Stimulated activated effector memory CD8-positive, alpha-beta T cell treated with anti-CD3 and anti-CD28 coated beads, Interleukin-12 subunit alpha, Interleukin-12 subunit beta, amount 100 ng/mL, for 72 hours (primary cell): ENCODE results near the gene MCCD1.
"Not testable (repeated sequence)": the region's sequence is repeated elsewhere in the genome, so short reads cannot be mapped to it uniquely, and the experiment has no call there.

Source experiments
- ATAC-seq: fragments of 150-1000 bp; cut with Tn5 transposase; 2 replicates; pipeline ENCODE4 v1.10.0; 2021
- DNase-seq, 2 donors: peaks; one replicate each; pipeline ENCODE4 v3.0.0; 2021 to 2022; ENCODE audit warnings: low spot score in 2 of 2
- H3K27ac Mint-ChIP-seq: one replicate; pipeline ENCODE4 v1.8.0; 2022; ENCODE audit warnings: mild to moderate bottlenecking, mixed read lengths
- H3K36me3 Mint-ChIP-seq: one replicate; pipeline ENCODE4 v1.8.0; 2022; ENCODE audit warnings: mild to moderate bottlenecking, mixed read lengths
- H3K4me1 Mint-ChIP-seq: one replicate; pipeline ENCODE4 v1.8.0; 2022; ENCODE audit warnings: mixed read lengths
- H3K4me3 Mint-ChIP-seq: one replicate; pipeline ENCODE4 v1.8.0; 2022; ENCODE audit warnings: mild to moderate bottlenecking, mixed read lengths
- H3K9me3 Mint-ChIP-seq: one replicate; pipeline ENCODE4 v1.8.0; 2022; ENCODE audit warnings: mixed read lengths

Gene MCCD1

DNA sequence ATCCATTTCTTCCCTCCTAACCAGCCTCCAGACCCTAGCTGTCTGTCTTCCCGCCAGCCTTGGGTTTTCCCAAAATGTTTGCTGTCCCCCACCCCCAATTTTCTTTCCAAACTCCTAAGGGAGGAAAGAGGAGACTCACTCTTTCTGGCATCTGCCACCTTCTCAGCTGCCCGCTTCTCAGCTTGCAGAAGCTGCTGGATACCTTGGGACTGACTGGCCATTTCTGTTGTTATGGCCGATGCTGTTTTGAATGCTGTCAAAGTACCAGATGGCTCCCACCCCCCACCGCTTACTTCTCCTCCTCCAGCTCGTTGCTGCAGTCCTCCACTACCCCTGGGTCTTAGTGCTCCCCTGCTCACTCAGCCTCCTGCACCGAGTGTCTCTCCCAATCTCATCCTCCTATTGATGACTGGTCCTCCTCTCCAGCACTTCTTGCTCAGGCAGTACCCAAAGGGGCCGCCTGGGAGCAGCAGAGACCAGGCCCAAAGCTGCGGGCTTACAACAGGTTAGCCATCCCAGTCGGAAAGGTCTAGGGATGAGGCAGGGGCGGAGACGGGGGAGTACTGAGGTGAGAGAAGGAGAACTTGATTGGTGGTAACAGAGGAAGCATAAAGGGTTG lies 17.7 kb downstream of the MCCD1 start, which contains the start of gene ATP6V1G2:
Gene ATP6V1G2, minus strand, starts transcription at position 270 of the 619 bp plus-strand sequence. Its CDS starts 49 bp downstream, at position 221.
- Mint-ChIP-seq H3K36me3 (peaks cover 34% of the 10 kb centered on the region), H3K9me3 (no peaks in the 10 kb centered on the region), H3K27ac (peak within 1 kb of the TSS; percentile 85), H3K4me1 (peaks cover 33% of the 10 kb centered on the region), H3K4me3 (peak within 1 kb of the TSS; percentile 79)
- DNase-seq: peak; percentile 77 to 95
- ATAC-seq: peak; percentile 73

DNA sequence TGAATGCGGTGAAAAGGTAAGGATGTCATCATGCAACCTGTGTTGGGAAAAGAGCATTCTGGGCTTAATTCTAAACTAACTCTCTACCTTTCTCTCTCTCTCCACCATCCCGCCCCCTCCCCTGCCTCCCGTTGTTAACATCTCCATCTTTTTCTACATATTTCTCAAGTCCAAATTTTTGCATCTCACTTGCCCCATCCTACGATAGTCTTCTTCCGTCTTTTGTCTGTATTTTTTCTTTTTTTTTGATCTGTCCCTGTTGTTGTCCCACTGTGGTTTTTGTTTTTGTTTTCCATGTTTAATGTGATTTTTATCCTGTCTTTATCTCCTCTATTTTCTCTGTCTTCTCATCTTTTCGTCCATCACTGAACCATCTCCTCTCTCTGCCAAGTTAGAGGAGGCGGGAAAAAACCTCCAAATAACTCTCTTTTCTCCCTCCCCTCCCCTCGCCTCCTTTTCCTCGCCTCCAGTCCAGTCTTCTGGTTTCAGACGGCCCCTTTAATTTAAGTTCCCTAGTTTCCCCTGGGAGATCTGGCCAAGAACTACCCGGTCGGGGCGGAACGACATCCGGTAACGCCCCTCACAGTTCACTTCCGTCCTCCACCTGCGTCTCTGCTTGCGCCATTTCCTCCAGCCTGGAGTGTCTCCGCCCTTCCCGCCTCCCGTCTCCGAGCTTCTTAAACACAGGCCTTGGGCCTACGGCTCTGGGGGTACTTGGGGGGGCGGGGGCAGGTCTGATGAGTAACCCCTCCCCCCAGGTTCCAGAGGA lies 18.4 kb downstream of the MCCD1 start, which contains the start of gene NFKBIL1:
Gene NFKBIL1, plus strand, starts transcription at position 651 of the 769 bp plus-strand sequence. Its CDS starts 87 bp downstream, at position 738.
- Mint-ChIP-seq H3K4me3 (peak within 1 kb of the TSS; percentile 79), H3K9me3 (no peaks in the 10 kb centered on the region), H3K36me3 (peaks cover 30% of the 10 kb centered on the region), H3K27ac (peak within 1 kb of the TSS; percentile 85), H3K4me1 (peaks cover 34% of the 10 kb centered on the region)
- DNase-seq: peak; percentile 64 to 93
- peak; percentile 88 for ATAC-seq

DNA sequence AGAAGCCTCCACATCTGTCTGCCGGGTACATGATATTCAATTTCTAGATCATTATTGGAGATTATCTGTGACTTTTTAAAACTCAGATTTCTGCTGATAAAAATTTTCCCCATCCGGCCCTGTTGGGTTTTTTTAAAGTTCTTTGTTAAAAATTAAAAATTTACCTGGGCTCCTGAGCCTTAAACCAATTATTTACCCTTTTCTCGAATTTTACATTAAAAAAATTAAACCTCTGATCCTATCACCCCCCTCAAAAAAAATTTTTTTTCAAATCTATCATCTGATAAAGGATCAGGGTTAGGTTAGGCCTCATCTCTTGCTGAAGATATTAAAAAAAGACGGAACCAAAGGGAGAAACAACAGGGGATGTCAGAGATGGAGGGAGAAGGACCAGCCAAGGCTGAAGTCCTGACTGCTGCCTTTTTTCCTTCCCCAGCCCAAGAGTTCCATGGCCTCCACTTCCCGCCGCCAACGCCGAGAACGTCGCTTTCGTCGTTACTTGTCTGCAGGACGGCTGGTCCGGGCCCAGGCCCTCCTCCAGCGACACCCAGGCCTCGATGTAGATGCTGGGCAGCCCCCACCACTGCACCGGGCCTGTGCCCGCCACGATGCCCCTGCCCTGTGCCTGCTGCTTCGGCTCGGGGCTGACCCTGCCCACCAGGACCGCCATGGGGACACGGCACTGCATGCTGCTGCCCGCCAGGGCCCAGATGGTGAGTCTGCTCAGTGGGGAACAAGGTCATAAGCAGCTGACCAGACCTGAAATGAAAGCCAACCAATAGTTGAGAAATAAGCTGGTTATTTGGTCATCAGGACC lies 19.2 kb downstream of the MCCD1 start:
- Mint-ChIP-seq H3K4me3 (peak overlapping the region; percentile 79), H3K9me3 (no peaks in the 10 kb centered on the region), H3K27ac (peak overlapping the region; percentile 85), H3K36me3 (peaks cover 26% of the 10 kb centered on the region), H3K4me1 (peaks cover 32% of the 10 kb centered on the region)
- ATAC-seq (no peak), DNase-seq (no peak)

DNA sequence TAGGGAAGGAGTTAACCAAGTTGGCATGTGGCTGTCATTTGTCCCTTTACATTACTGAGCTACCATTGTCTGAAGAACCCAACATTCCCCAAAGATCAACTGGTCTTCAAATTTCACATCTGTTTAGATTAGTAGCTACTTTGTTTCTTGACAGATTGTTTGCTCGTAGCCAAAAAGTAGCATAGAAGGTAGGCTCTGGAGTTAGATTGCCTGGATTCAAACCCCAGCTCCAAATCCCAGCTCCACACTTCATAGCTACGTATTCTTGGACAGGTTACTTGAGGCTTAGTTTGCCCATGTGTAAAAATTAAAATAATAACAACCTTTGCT lies 19.7 kb downstream of the MCCD1 start:
- peak overlapping the region; percentile 79 for H3K4me3 Mint-ChIP-seq
- H3K4me1 Mint-ChIP-seq: peaks cover 32% of the 10 kb centered on the region
- H3K36me3 Mint-ChIP-seq: peaks cover 26% of the 10 kb centered on the region
- ATAC-seq: no peak
- peak overlapping the region; percentile 85 for H3K27ac Mint-ChIP-seq
- DNase-seq: no peak
- H3K9me3 Mint-ChIP-seq: no peaks in the 10 kb centered on the region

DNA sequence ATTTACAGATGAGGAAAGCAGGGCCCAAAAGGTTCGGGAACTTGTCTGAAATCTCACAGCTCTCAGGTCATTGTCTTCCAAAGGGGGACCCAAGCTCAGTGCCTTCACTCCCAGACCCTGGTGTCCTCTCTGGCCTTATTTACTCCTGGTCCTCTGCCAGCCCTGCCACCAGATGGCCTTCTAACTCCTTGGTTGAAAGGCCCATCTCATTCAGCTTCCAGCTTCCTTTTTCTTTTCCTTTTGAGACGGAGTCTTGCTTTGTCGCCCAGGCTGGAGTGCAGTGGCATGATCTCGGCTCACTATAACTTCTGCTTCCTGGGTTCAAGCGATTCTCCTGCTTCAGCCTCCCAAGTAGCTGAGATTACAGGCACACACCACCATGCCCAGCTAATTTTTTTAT lies 22.6 kb downstream of the MCCD1 start:
- peak; percentile 48 for ATAC-seq
- peaks cover 29% of the 10 kb centered on the region for H3K4me1 Mint-ChIP-seq
- peak overlapping the region; percentile 30 for H3K4me3 Mint-ChIP-seq
- DNase-seq, H3K9me3 Mint-ChIP-seq: not testable (repeated sequence)
- peaks cover 37% of the 10 kb centered on the region for H3K36me3 Mint-ChIP-seq
- peak overlapping the region; percentile 17 for H3K27ac Mint-ChIP-seq

DNA sequence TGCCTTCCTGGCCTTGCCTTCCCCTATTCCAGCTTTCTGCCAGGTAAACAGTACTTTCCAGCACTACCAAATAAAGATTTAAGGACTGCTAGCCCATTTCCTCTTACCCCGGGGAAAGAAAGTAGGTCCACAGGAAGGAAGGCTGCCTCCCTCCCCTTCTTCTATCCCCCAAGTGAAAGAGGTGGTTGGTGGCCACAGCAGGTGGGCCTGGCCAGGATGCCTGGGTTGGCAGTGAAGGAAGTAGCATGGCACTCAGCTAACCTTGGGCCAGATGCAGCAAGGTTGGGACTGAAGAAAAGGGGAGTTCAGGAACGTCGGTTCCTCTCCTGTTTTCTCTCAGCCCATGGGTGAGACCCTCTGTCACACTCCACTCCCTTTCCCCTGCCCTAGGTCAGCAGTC lies 27.5 kb downstream of the MCCD1 start:
- H3K4me1 Mint-ChIP-seq: peaks cover 53% of the 10 kb centered on the region
- H3K4me3 Mint-ChIP-seq: peak overlapping the region; percentile 32
- ATAC-seq (no peak), DNase-seq (no peak)
- H3K36me3 Mint-ChIP-seq: peaks cover 56% of the 10 kb centered on the region
- peak overlapping the region; percentile 81 for H3K27ac Mint-ChIP-seq
- H3K9me3 Mint-ChIP-seq: no peaks in the 10 kb centered on the region

DNA sequence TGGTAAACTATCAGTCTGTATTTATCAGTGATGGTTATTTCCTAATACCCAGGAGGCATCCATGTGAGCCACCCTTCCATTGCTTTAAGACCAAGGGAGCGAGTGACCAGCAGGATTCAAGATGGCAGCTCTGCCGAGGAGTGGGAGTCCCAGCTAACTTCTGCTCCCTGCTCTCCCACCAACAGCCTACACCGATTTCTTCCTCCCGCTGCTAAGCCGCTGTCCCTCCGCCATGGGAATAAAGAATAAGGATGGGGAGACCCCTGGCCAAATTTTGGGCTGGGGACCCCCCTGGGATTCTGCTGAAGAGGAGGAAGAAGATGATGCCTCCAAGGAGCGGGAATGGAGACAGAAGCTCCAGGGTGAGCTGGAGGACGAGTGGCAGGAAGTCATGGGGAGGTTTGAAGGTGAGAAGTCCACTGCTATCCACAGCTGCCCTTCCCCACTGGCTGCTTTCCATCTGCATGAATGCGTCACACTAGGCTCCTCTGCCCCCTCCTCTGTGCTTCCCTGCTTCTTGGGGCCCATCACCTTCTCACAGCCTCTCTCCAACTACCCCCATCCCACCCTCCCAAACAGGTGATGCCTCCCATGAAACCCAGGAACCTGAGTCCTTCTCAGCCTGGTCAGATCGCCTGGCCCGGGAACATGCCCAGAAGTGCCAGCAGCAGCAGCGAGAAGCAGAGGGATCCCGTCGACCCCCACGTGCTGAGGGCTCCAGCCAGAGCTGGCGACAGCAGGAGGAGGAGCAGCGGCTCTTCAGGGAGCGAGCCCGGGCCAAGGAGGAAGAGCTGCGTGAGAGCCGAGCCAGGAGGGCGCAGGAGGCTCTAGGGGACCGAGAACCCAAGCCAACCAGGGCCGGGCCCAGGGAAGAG lies 28.9 kb downstream of the MCCD1 start:
- DNase-seq: no peak
- ATAC-seq: no peak
- H3K4me1 Mint-ChIP-seq: peaks cover 60% of the 10 kb centered on the region
- H3K9me3 Mint-ChIP-seq: no peaks in the 10 kb centered on the region
- peak overlapping the region; percentile 96 for H3K27ac Mint-ChIP-seq
- H3K4me3 Mint-ChIP-seq: peak overlapping the region; percentile 79
- peaks cover 62% of the 10 kb centered on the region for H3K36me3 Mint-ChIP-seq

DNA sequence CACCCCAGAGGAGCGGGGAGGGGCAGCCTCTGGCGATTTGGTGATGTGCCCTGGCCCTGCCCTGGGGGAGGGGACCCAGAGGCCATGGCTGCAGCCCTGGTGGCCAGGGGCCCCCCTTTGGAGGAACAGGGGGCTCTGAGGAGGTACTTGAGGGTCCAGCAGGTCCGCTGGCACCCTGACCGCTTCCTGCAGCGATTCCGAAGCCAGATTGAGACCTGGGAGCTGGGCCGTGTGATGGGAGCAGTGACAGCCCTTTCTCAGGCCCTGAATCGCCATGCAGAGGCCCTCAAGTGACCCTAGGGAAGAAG lies 29.5 kb downstream of the MCCD1 start:
- no peak for ATAC-seq
- Mint-ChIP-seq H3K27ac (peak overlapping the region; percentile 96), H3K9me3 (no peaks in the 10 kb centered on the region), H3K4me1 (peaks cover 66% of the 10 kb centered on the region), H3K36me3 (peaks cover 62% of the 10 kb centered on the region), H3K4me3 (peak overlapping the region; percentile 79)
- DNase-seq: no peak

DNA sequence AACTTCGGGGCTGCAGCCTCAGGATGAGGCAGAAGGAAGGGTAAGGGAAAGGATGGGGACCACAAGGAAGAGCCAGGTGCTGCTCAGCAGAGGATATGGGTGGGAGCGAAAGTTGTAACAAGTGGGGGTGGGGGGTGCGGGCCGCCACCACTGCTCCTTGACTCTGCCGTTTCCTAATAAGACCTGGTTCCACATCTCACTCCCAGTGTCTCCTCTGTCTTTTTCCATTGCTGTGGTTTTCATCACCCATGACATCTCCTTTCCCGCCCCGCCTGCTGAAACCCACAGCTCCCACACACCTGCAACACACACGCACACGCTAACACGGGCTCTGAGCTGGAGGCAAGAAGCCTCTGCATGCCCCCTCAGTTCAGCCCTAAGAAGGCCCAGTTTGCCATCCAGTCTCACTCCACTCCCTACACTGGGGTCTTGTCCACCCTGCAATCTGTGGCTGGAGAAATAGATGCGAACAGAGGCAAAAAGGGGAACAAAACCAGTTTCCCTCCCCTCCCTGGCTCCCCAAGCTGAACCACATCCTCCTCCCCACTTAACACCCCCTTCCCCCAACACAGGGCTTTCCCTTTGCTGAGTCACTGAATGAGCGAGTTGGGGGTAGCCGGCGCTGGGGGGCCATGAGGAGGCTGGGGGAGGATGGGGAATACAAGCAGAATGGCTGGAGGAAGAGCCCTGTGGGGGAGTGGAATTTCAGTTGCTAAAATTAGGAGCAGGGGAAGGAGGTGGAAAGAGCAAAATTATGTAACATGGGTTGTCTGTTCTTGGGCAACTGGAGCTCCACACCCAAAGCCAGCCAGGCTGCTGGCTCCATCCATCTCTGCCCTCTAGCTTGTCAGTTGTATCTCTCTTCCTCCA lies 30.1 kb downstream of the MCCD1 start:
- Mint-ChIP-seq H3K36me3 (peaks cover 66% of the 10 kb centered on the region), H3K9me3 (no peaks in the 10 kb centered on the region), H3K4me3 (peak overlapping the region; percentile 79), H3K4me1 (peaks cover 71% of the 10 kb centered on the region), H3K27ac (peak overlapping the region; percentile 96)
- DNase-seq: peak in 1 of 2 donors; percentile 82
- ATAC-seq: peak; percentile 66

DNA sequence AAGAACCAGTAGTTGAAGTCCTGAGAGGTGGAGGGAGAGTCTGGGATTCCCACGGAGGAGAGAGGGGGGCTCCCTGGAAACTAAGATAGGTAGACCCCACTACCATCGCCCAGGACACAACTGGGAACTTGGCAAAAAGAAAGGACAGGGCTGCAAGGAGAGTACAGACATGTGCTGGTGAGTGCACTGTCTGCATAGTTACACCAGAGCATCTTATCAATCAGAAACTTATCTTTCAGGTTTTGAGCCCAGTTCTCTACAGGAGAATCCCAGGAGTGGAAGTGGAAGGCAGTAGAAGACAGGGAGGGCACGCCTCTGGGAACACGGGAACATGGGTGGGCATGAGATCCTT lies 30.8 kb downstream of the MCCD1 start:
- H3K36me3 Mint-ChIP-seq: peaks cover 59% of the 10 kb centered on the region
- H3K27ac Mint-ChIP-seq: peak overlapping the region; percentile 96
- H3K9me3 Mint-ChIP-seq: no peaks in the 10 kb centered on the region
- H3K4me3 Mint-ChIP-seq: peak overlapping the region; percentile 79
- DNase-seq (no peak), ATAC-seq (peak; percentile 52)
- peaks cover 76% of the 10 kb centered on the region for H3K4me1 Mint-ChIP-seq

DNA sequence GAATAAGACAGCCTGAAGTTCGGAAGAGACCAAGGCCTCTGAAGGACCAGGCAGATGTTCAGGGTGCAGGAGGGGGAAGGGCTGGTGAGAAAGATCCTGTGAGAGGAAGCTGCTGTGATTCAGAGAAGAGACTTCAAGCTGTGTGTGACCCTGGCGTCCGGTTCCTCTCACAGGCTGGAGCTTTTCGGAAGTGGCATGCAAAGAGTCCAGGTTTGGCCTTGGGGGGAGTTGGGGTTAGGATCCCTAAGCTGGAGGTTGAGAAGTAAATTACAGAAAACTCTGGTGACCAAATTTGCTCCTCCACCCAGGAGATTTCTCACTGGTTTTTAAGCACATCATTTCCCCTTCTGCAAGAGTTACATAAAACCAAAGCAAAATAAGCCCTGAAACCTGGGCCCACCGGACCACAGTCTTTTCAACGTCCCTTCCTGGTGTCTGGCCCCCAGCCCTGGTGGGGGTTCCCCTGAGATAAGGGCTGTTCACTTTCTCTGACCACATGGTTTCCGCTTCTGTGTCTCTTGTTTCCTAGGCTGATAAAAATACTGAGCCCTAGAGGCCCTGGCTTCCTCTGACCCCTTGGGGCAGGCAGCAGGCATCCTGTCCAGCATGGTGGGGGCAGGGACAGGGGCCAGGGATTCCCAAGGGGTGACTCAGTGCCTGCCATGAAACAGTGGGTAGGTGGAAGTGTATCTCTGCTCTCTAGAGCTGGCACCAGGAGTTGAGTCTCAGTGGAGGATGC lies 31.4 kb downstream of the MCCD1 start:
- ATAC-seq (peak; percentile 77), DNase-seq (peak in 1 of 2 donors; percentile 84)
- no peaks in the 10 kb centered on the region for H3K9me3 Mint-ChIP-seq
- peak overlapping the region; percentile 79 for H3K4me3 Mint-ChIP-seq
- peaks cover 56% of the 10 kb centered on the region for H3K36me3 Mint-ChIP-seq
- H3K27ac Mint-ChIP-seq: peak overlapping the region; percentile 96
- peaks cover 81% of the 10 kb centered on the region for H3K4me1 Mint-ChIP-seq

DNA sequence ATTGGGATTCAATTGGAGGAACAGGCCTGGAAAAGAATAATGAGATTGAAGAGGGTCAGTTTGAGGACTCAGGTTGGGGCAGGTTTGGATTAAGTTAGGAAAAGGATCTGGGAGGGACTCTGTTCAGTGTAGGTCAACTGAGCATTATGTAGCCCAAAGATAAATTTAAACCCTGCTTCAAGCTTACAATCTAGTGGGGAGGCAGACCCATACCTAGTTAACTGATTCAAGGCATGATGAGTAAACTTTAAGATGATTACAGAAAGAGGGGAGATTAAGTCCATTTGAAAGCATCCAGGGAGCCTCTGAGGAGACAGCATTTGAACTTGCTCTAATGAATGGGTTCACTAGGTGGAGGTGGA lies 31.9 kb downstream of the MCCD1 start:
- Mint-ChIP-seq H3K4me1 (peaks cover 86% of the 10 kb centered on the region), H3K27ac (peak overlapping the region; percentile 96), H3K36me3 (peaks cover 56% of the 10 kb centered on the region), H3K9me3 (no peaks in the 10 kb centered on the region), H3K4me3 (peak overlapping the region; percentile 79)
- DNase-seq (no peak), ATAC-seq (no peak)

DNA sequence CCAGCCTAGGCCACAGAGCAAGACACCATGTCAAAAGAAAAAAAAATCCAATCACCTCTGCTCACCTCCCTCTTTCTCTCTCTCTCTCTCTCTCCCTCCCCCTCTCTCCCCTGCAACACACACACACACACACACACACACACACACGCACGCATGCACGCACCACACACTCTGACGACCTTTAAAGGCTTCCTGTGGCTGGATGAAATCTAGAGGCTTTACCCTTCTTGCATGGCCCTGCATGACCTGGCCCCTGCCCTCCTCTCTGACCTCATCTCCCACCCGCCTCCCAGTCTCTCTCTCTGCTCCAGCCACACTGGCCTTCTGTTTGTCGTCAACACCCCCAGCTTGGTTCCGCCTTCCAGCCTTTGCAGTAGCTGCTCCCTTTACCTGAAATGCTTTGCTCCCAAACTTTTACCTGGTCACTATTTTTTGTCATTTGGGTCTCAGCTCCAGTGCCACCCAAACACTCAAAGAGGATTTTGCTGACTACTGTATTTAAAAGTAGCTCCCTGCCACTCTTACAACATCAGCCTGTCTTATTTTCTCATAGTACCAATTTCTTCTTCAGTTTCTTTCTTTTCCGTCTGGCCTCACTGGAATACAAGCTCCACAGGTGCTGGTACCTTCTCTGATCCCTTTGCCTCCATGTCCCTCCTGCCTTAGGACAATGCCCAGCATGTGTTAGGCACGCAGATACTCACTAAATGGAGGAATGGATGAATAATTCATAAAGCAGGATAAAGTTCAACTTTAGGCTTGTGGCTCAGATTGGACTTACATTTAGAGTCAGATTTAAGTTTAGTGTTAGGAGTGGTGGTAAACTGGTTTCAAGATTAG lies 39.0 kb downstream of the MCCD1 start:
- DNase-seq (peak in 1 of 2 donors; percentile 64), ATAC-seq (peak; percentile 12)
- Mint-ChIP-seq H3K27ac (peak overlapping the region; percentile 48), H3K4me3 (peak overlapping the region; percentile 55), H3K9me3 (no peaks in the 10 kb centered on the region), H3K36me3 (peaks cover 26% of the 10 kb centered on the region), H3K4me1 (peaks cover 84% of the 10 kb centered on the region)
